Measurements from ENCODE around the gene TMEM139.

Gene TMEM139

DNA sequence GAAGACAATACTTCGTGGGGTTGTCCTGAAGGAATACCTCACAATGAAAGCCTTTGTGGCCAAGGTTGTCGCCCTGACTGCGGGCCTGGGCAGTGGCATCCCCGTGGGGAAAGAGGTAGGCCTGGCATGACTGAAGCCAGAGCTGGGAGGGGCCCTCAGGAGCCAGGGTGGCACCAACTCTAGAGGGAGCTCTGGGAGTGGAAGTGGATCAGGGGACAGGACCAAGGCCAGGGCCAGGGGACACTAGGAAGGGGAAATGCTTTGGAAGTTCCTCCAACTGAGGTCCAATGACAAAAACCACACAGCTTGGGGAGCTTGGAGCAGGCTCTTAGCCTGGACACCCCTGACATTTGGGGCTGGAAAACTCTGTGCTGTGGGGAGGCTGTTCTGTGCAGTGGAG, 37.0 kb downstream of the TMEM139 start:
- no peak for DNase-seq (ENCODE audit: low read depth in 1 of 2, low spot score in 1 of 2)

DNA sequence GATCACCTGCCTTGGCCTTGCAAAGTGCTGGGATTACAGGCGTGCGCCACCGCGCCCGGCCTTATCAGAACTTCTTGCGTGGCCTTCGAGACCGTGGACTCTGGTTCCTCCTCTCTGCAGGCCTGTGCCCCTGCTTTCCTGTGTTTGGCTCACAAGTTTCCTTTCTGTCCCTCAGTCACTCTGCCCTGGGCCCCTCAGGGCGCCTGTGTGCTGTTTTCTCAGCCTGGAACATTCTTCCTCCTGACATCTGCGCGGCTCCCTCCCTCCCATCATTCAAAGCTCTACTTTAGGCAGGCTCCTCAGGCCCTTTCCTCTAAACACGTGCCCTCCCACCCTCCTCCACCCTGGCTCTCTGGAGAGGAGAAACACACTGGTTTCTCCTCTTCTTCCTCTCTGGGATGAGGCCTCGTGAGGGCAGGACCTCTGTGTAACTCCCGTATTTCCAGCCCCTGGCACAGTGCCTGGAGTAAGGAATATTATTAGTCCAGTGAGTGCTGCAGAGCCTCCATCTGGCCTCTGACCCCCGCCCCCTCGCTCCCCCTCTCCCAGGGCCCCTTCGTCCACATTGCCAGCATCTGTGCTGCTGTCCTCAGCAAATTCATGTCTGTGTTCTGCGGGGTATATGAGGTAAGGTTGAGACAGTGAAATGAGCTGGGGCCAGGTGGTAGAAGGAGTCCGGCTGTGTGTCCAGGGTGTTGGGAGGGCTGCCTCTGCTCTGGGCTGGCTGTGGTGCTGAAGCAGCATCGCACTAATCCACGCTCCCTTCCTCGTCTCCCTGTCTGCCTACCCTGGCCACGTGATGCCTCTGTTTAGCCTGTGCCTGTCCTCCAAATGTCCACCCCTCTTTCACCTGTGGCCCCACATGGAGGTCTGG, 38.2 kb downstream of the TMEM139 start:
- no peak for DNase-seq (ENCODE audit: low read depth in 1 of 2, low spot score in 1 of 2)

DNA sequence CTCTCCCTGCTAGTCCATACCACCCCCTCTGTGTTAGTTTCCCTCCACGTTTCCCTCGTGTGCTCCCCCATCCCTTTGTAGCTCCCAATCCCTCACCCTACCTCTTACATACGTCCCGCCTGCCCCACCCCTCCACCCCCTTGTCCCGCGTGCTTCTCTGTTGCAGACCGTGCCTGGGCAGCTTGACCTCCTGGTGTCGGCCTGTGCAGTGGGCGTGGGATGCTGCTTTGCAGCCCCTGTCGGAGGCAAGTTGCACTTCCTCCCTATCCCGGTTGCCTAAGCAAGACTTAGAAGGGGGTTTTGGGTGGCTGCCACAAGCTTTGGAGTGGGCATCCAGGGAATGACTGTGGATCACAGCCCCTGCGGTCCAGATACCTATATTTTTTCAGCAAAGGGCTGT, 38.9 kb downstream of the TMEM139 start:
- no peak for DNase-seq (ENCODE audit: low read depth in 1 of 2, low spot score in 1 of 2)

DNA sequence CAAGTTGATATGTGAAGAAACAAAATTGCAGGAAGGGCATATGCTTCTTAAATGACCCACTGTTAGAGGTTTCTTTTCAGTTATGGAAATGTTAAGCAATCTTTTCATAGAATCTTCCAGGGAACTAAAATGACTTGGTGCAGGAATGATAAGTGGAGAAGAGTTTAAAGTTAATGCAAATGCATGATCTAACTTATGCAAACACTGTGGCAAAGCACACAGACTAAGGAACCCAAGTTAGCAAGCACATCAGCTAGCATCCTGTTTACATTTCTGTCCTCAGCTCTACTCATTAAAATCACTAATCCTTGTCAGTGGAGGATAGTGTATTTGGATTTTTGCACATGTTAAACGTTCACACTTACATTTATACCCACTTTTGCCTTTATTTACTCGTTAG, 40.5 kb downstream of the TMEM139 start:
- DNase-seq (ENCODE audit: low read depth in 1 of 2, low spot score in 1 of 2) = no peak

DNA sequence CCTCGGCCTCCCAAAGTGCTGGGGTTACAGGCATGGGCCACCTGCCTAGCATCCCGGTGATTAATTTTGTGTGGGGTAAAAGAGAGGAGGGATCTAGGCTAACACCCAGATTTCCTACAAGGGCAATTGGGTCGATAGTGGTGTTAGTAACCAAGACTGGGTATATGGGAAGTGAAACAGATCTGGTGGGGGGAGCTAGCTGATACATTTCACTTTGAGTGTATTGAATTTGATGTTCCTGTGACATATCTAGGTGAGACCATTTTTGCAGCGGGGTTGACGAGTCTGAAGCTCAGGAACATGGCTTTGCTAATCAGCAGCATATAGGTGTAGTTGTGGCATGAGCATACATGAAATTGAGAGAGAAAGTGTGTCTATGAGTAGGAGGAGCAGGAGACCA, 43.1 kb downstream of the TMEM139 start:
- no peak for DNase-seq (ENCODE audit: low read depth in 1 of 2, low spot score in 1 of 2)

DNA sequence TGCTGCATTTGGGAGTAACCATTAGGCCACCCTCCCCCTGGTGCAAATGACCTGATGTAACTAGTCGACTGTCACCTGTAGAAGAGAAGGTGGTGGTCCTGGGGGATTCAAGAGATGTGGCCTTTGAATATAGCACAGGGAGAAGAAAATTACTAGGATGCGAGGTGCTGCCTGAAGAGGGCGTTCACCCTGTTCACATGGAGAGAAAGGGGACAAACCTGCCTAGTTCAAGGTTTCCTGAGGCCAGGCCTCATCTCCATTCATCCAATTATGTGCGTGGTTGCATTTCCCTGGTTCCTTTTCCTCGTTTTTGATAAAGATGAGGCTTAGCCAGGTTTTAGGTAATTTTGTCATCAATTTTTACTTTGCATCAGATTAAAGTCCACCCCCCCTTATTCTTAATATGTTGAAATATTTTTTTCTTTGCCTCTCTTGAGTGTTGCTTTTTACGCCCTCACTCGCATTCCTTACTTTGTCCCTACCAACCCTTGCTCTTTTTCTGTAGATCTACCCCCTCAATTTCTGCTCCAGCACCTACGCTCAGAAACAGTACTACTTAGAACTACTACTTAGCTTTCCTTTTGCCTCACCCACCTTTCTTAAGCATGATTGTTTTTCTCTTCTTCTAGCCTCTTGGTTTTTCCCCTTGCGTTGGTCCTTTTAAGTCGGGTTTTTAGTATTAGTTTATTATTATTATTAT, 44.9 kb downstream of the TMEM139 start:
- no peak for DNase-seq (ENCODE audit: low read depth in 1 of 2, low spot score in 1 of 2)

DNA sequence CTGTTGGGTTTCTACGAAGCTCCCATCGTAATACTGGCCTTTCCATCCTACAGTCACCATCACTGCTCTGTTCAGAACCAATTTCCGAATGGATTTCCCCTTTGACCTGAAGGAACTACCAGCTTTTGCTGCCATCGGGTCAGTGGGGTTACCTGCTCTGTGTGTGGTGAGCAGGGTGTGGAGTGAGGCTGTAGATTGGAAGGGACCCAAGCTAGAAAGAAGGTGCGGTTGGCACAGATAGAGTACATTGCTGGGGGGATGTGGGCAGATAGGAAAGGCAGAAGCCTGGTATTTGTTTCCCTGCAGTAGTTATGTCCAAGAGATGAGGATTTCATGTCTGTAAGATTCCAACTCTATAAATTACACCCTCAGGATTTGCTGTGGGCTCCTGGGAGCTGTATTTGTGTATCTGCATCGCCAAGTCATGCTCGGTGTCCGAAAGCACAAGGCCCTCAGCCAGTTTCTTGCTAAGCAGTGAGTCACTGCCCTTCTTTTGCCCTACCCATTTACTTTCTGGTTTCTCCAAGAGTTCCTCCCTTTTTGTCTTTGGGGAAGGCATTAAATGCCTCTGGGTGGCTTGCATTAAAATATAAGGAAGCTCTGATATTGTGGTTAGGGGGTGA, 46.5 kb downstream of the TMEM139 start:
- DNase-seq (ENCODE audit: low read depth in 1 of 2, low spot score in 1 of 2) = no peak

DNA sequence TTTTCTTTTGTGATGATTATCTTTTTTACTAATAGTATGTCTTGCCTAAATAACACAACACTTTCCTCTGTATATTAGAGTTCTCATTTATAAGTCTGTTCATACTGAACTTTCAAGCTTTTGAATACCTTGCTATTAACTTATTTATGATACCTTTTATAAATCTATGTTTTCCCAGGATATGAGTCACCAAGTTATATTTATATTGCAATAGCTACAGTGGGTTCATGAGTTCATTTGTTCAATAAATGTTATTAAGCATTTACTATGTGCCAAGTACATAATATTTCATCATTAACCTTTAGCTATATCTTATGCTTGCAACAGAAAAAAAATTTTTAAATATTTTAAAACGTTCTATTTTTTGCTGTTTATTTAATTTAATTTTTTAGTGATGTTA, 49.5 kb downstream of the TMEM139 start:
- no peak for DNase-seq (ENCODE audit: low read depth in 1 of 2, low spot score in 1 of 2)

DNA sequence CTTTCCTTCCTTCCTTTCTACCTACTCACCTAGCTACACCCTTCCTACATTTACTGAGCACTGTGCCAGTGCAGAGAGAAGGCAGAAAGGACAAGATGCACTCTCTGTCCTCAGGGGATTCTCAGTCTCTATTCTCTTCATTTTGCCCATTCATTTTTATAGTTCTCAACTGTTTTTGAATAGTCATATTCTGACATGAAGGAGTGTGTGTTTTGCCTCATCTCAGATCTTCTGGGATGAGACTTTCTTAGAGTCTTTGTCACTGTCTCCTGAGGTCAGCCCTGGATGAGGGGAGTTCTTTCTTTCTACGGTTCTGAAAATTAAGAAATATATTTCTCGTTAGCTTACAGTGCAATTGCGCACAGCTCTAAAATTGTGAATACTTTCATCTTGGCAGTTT, 52.5 kb downstream of the TMEM139 start:
- no peak for DNase-seq (ENCODE audit: low read depth in 1 of 2, low spot score in 1 of 2)
